ENCODE results near the gene ZNF286A.

GRCh38 chr17:15660077-15660476, 39.5 kb upstream of the ZNF286A start:
- no peak for TF ChIP-seq CTCF (IDR thresholded peaks at IDR 0.05; ENCODE audit: extremely low read depth in 1 of 2, insufficient read depth in 1 of 2, low read depth in 1 of 2, low read length in 2 of 2)
- TF ChIP-seq POLR2A (IDR thresholded peaks at IDR 0.05; ENCODE audit: low read depth, low read length) = no peak
- no peak for TF ChIP-seq EZH2 (IDR thresholded peaks at IDR 0.05; ENCODE audit: borderline replicate concordance, low read depth, low read length, severe bottlenecking)

Measured in endothelial cell of umbilical vein (primary cell).